ENCODE measurements around the gene CALHM3. TPM values are rescaled to one million over a fixed set of nuclear protein-coding genes. Genes with fewer than 3 reads are reported as not detected.
A peak's percentile ranks its signal among the peaks of the same experiment; 100 is the strongest.

CALHM3 gene
- total RNA-seq, 4 donors from 2014 or later: not detected

GRCh38 chr10:103499881-103500280 lies 20.8 kb upstream of the CALHM3 start:
- DNase-seq (ENCODE audit: low spot score): no peak
- no peak for ATAC-seq (ENCODE audit: low FRiP score)
- no peak for TF ChIP-seq CTCF (IDR thresholded peaks at IDR 0.05)

GRCh38 chr10:103498936-103499638 lies 20.0 kb upstream of the CALHM3 start:
- DNase-seq (ENCODE audit: low spot score): no peak
- no peak for ATAC-seq (ENCODE audit: low FRiP score)
- no peak for TF ChIP-seq CTCF (IDR thresholded peaks at IDR 0.05)

GRCh38 chr10:103497161-103497915 lies 18.3 kb upstream of the CALHM3 start:
- ATAC-seq (ENCODE audit: low FRiP score) (no peak), DNase-seq (ENCODE audit: low spot score) (no peak)
- TF ChIP-seq CTCF (IDR thresholded peaks at IDR 0.05): no peak

GRCh38 chr10:103495321-103495720 lies 16.3 kb upstream of the CALHM3 start:
- TF ChIP-seq CTCF (IDR thresholded peaks at IDR 0.05): no peak
- DNase-seq (ENCODE audit: low spot score) (no peak), ATAC-seq (ENCODE audit: low FRiP score) (no peak)

GRCh38 chr10:103493916-103494877 lies 15.2 kb upstream of the CALHM3 start:
- TF ChIP-seq CTCF (IDR thresholded peaks at IDR 0.05): no peak
- DNase-seq (ENCODE audit: low spot score): no peak
- ATAC-seq (ENCODE audit: low FRiP score): peak; percentile 14

GRCh38 chr10:103493362-103493915 lies 14.4 kb upstream of the CALHM3 start, which contains the start of gene NEURL1:
Gene NEURL1, plus strand, starts transcription at chr10:103493705. Its CDS starts 683 bp downstream, at chr10:103494388.
- TF ChIP-seq CTCF (IDR thresholded peaks at IDR 0.05): no peak
- no peak for ATAC-seq (ENCODE audit: low FRiP score)
- no peak for DNase-seq (ENCODE audit: low spot score)
